Fibroblast of skin of left biceps (primary cell): ENCODE measurements around the gene KCNIP3.

Experiments
- DNase-seq, 2 experiments: peaks; one replicate each; pipeline ENCODE4 v3.0.0-alpha.2; 2013; ENCODE audit warnings: low read depth in 2 of 2

The KCNIP3 gene

DNA sequence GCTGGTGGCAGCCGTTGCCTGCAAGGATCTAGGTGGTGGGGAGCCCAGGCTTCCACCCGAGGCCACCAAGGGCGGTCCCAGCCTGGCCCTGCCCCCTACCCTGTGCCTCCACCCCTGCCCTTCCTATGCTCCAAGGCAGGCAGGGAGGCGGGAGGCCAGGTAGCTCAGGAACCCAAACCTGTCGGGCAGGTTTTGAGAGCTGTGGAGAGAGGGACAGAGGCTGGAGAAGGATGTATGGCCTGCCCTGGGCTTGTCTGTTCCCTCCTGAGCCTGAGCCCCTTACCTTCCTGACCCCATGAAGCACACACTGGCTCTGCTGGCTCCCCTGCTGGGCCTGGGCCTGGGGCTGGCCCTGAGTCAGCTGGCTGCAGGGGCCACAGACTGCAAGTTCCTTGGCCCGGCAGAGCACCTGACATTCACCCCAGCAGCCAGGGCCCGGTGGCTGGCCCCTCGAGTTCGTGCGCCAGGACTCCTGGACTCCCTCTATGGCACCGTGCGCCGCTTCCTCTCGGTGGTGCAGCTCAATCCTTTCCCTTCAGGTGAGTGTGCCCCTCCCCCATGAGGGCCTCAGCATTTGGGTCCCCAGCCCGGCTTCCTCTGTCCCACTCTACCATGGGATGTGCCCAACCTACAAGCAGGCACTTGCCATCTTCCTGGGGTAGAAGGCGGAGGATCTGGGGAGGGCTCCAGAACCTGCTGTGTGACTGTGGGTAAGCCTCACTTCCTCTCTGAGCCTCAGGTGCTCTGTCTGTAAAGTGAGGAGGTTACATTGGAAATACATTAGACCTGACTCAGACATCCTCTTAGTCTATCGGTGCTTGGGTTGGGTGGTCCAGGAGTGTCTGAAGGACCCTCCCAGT is 22.6 kb upstream of the KCNIP3 start, which contains the start of gene PROM2:
Gene PROM2, plus strand, starts transcription at position 159 of the 860 bp plus-strand sequence. Its CDS starts 137 bp downstream, at position 296.
- no peak for DNase-seq

- no peak for DNase-seq
Measured at GRCh38 chr2:95275151-95275515, 22.0 kb upstream of the KCNIP3 start.

- no peak for DNase-seq
Measured at GRCh38 chr2:95275601-95276243, 21.4 kb upstream of the KCNIP3 start.

- no peak for DNase-seq
Measured at GRCh38 chr2:95276244-95276887, 20.8 kb upstream of the KCNIP3 start.

DNA sequence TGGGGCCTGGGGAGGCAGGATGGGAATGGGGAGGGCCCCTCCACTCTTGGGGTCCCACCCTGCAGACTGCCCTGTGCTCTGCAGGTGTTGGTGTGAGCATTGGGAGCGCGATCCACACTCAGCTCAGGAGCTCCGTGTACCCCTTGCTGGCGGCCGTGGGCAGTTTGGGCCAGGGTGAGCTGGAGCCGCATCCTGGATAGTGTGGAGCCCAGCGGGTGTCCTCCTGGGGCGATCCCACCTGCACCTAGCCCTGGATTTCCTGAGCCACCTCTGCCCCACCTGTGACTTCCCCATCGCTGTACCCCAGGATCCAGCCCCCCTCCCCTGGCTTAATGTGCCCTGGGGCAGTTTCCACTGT is 20.3 kb upstream of the KCNIP3 start:
- no peak for DNase-seq

DNA sequence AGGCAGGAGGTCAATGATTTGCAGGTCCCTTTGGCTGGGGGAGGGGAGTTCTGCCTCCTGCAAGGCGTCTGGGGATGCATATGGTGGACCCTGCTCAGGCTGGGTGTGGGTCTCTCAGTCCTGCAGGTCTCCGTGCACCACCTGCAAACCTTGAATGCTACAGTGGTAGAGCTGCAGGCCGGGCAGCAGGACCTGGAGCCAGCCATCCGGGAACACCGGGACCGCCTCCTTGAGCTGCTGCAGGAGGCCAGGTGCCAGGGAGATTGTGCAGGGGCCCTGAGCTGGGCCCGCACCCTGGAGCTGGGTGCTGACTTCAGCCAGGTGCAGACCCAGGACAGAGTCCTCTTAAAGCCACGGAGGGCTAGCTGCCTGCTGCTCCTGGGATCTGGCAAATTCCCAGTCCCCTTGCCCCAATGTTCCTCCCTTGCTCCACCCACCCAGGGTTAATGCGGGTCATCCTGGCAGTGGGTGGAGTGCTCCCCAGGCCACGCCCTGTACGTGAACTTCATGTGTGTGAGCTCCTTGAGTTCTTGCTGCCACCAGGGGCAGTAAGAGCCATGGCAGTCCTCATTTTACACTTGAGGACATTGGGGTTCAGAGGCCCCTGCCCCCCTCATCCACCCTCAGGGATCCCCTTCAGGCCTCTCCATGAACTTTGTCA is 19.8 kb upstream of the KCNIP3 start:
- no peak for DNase-seq

DNA sequence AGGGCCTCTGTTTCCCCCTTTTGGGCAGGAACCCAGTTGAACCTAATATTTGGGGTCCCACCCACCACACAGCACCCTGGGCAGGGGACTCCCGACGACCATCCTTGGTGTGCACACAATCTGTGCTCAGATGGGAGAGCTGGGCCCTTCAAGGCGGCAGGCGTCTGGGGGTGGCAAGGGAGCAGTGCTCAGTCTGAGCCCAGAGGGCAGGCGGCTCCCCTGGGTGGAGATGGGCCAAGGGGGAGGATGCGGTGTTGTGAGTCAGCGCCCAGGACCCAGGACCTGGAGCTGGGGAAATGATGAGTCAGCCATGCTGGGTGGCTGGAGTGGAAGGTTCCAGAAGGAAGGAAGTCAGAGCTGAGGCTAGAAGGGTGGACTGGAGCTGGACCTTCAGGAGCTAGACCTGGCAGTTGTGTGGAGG is 19.1 kb upstream of the KCNIP3 start:
- DNase-seq = no peak

DNA sequence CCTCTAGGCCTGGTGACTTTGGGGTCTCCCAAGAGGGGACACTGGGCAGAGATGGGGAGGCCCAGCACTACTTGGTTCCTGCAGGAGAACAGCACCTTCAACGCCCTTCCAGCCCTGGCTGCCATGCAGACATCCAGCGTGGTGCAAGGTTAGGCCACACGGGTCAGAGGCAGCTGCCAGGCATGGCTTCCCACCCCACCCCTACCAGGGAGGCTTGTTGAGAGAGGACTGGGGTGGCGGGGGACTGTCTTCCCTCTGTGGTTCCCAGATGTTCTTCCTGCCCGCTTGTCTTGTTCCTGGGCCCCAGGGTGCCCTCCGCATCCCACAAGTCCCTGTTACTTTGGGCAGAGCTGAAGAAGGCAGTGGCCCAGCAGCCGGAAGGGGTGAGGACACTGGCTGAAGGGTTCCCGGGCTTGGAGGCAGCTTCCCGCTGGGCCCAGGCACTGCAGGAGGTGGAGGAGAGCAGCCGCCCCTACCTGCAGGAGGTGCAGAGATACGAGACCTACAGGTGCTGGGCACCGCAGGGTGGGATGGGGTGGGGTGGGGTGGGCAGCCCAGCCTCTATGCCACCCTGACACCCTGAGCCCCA is 18.4 kb upstream of the KCNIP3 start:
- no peak for DNase-seq

DNA sequence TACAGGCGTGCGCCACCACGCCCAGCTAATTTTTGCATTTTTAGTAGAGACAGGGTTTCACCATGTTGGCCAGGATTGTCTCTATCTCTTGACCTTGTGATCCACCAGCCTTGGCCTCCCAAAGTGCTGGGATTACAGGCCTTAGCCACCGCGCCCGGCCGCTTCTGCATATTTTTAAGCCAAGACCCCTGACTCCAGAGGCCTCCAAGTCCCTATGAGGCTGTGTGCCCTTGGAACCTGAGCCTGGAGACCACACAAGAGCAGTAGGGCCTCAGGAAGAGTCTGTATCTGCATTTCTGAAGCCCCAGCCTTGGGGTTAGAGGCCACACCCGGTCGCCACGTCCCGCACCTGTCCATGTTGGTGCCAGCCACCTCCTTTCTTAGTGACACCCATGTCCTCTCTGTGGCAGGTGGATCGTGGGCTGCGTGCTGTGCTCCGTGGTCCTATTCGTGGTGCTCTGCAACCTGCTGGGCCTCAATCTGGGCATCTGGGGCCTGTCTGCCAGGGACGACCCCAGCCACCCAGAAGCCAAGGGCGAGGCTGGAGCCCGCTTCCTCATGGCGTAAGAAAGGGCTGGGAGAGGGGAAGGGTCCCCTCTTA is 17.6 kb upstream of the KCNIP3 start:
- DNase-seq = no peak

DNA sequence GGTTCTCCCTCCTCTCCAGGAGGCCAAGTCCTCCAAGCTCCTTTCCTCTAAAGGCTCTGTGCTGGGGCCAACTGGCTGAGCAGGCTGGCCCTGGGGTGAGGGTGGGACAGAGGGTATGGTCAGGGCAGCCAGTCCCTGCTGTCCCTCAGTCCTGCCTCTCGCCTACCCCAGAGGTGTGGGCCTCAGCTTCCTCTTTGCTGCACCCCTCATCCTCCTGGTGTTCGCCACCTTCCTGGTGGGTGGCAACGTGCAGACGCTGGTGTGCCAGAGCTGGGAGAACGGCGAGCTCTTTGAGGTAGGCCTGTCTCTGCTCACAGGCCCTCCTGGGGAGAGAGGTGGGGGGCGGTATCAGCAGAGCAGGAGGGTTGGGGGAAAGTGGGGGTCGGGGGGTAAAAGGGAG is 16.1 kb upstream of the KCNIP3 start:
- DNase-seq = no peak

DNA sequence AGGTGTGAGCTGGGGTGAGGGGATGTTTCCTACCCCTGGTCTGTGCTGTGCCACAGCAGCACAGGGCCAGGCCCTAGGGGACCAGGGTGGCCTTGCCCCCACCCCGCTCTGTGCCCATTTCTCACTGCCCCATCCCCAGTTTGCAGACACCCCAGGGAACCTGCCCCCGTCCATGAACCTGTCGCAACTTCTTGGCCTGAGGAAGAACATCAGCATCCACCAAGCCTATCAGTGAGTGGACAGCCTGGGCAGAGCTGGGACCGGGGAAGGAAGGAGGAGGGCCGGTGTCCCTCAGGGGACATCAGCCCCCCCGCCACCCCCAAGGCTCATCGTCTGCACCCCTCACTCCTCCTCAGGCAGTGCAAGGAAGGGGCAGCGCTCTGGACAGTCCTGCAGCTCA is 15.4 kb upstream of the KCNIP3 start:
- DNase-seq = no peak

GRCh38 chr2:95282458-95282857 is 14.7 kb upstream of the KCNIP3 start:
- DNase-seq = no peak

DNA sequence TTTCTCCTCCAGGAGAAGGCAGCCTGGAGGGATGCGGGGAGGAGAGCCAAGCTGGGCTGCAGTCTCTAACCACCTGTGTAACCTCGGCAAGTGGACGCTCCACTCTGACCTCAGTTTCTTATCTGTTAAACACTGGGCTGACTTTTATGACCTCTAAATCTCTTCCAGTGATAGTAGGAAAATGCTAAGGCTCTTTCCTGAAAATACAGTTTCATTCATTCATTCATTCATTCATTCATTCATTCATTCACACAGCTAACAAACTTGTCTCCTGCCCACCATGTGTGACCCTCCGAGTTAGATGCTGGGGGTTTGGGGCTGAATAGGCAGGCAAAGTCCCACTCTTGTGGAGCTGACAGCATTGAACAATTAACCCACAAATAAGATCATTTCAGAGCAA is 13.6 kb upstream of the KCNIP3 start:
- DNase-seq = no peak

DNA sequence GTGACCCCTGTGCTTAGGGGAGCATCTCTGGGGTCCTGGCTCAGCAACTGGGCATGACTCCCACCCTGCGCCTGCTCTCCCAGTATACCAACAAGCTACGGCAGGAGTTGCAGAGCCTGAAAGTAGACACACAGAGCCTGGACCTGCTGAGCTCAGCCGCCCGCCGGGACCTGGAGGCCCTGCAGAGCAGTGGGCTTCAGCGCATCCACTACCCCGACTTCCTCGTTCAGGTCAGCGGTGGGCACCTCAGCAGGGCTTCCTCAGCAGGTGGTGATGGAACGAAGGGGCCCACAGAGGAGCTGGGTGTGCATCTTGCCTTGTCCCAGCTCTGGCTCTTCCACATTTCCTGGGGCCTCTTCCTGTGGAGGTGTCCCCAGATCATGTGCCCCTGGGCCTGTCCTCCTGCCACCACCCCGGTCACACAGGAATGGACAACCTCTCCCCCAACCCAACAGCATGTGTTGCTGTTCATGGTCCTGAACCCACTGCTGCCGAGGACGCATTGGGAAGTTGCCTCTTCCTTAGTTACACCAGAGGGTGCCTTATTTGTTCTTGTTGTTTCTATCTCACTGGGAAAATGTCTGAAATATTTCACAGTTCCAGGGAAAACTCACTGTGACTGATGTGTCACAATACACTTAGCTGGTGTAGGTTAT is 12.1 kb upstream of the KCNIP3 start:
- no peak for DNase-seq

DNA sequence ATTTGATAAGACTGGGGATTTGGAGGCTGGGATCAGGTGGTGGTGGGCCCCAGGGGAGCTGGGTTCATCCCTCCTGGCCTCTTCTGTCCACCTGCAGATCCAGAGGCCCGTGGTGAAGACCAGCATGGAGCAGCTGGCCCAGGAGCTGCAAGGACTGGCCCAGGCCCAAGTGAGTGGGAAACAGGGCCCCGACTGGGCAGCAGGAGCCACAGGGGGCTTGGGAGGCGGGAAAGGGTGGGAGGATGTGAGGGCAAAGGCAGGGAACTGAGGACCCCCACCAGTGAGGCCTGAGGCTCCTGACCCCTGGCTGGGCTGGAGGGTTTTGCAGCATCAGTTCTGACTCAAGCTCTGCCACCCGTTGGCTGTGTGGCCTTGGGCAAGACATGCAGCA is 11.6 kb upstream of the KCNIP3 start:
- no peak for DNase-seq

DNA sequence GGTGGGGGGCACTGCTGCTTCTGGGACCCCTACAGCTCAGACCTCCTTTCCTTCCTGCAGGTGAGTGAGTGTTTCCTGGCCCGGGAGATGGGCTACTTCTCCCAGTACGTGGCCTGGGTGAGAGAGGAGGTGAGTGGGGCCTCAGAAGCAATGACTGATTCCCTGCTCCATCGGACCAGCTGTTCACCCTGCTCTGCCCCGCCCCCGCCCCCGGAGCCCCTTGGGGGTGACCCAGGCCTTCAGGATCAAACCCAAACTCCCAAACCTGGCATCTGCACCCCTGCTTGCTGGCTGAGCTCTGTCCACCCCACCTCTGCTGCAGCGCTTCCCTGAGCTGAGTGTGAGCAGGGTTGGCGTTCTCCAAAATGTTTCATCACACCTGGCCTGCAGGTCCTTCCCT is 9.8 kb upstream of the KCNIP3 start:
- DNase-seq = no peak

- DNase-seq = no peak
Measured at GRCh38 chr2:95287806-95288205, 9.3 kb upstream of the KCNIP3 start.

DNA sequence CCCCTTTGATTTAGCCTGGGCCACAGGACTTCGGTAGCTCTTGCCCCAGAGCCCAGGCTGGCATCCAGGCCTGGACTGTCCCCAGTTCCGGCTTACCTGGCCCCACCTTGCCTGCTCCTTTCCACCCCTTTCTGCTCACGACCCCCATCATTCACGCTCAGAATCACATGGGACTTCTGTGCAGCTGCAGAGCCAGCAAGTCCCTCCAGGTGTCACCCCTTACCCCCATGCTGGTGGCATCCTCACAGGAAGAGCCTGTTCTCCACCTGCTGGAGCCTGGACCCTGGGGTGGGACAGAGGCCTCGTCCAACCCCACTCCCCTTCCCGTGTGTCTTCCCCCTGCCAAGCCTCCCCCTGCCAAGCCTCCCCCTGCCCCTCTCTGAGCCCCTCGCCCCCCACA is 7.9 kb upstream of the KCNIP3 start:
- no peak for DNase-seq

GRCh38 chr2:95291222-95291621 is 5.9 kb upstream of the KCNIP3 start:
- DNase-seq = no peak

DNA sequence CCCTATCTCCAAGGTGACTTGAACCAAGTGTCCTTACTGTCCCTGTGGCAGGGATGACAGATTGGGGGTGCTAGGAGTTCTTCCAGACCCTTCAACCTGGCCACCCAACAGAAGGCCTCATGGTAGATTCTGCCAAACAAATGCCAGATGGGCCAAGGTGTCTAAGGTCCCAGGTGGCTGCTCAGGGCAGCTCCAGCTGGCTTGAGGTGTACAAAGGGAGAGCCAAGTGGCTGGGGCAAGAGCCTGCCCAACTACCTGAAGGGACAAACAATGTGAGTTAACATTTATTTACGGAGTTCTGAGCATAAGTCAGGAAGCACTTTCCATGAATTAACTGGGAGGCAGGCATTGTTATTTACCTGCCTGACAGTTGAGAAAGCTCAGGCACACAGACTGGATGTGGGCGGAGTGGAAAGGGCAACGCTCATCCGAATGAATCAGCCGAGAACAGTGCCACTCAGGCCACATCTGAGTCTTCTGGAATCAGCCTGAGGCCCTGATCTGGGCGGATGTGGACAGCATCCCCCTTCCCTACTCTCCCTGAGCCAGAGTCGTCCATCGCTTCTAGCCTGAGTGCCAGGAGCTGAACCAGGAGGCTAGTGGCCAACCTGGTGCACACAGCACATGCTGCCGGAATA is 4.4 kb upstream of the KCNIP3 start:
- no peak for DNase-seq
